ENCODE data around the gene SUCLG2.

SUCLG2 gene

GRCh38 chr3:67648701-67649100 lies 5.7 kb downstream of the SUCLG2 start:
- DNase-seq (ENCODE audit: low read depth), result no peak

- peak; percentile 13 for DNase-seq (ENCODE audit: low read depth)
Observed at GRCh38 chr3:67648229-67648628, 6.2 kb downstream of the SUCLG2 start.

- peak; percentile 98 for DNase-seq (ENCODE audit: low read depth)
Observed at GRCh38 chr3:67647390-67647878, 7.0 kb downstream of the SUCLG2 start.

- peak; percentile 15 for DNase-seq (ENCODE audit: low read depth)
Observed at GRCh38 chr3:67646586-67647234, 7.7 kb downstream of the SUCLG2 start.

- no peak for DNase-seq (ENCODE audit: low read depth)
Observed at GRCh38 chr3:67644827-67645226, 9.6 kb downstream of the SUCLG2 start.

GRCh38 chr3:67642734-67643133 lies 11.7 kb downstream of the SUCLG2 start:
- DNase-seq (ENCODE audit: low read depth), result no peak

GRCh38 chr3:67642190-67642589 lies 12.2 kb downstream of the SUCLG2 start:
- no peak for DNase-seq (ENCODE audit: low read depth)

- no peak for DNase-seq (ENCODE audit: low read depth)
Observed at GRCh38 chr3:67641451-67641850, 13.0 kb downstream of the SUCLG2 start.

- DNase-seq (ENCODE audit: low read depth), result peak; percentile 18
Observed at GRCh38 chr3:67640023-67640660, 14.3 kb downstream of the SUCLG2 start.

- no peak for DNase-seq (ENCODE audit: low read depth)
Observed at GRCh38 chr3:67637255-67637900, 17.0 kb downstream of the SUCLG2 start.

GRCh38 chr3:67635806-67636205 lies 18.6 kb downstream of the SUCLG2 start:
- peak; percentile 8 for DNase-seq (ENCODE audit: low read depth)

- DNase-seq (ENCODE audit: low read depth), result peak; percentile 75
Observed at GRCh38 chr3:67635257-67635656, 19.2 kb downstream of the SUCLG2 start.

GRCh38 chr3:67630666-67631362 lies 23.6 kb downstream of the SUCLG2 start:
- DNase-seq (ENCODE audit: low read depth), result no peak

GRCh38 chr3:67624687-67625086 lies 29.7 kb downstream of the SUCLG2 start:
- no peak for DNase-seq (ENCODE audit: low read depth)

- no peak for DNase-seq (ENCODE audit: low read depth)
Observed at GRCh38 chr3:67624078-67624477, 30.3 kb downstream of the SUCLG2 start.

GRCh38 chr3:67622652-67623051 lies 31.8 kb downstream of the SUCLG2 start:
- DNase-seq (ENCODE audit: low read depth), result no peak

GRCh38 chr3:67620869-67621268 lies 33.5 kb downstream of the SUCLG2 start:
- DNase-seq (ENCODE audit: low read depth), result no peak

- DNase-seq (ENCODE audit: low read depth), result no peak
Observed at GRCh38 chr3:67619991-67620390, 34.4 kb downstream of the SUCLG2 start.

- no peak for DNase-seq (ENCODE audit: low read depth)
Observed at GRCh38 chr3:67617518-67617917, 36.9 kb downstream of the SUCLG2 start.

GRCh38 chr3:67616046-67616445 lies 38.4 kb downstream of the SUCLG2 start:
- DNase-seq (ENCODE audit: low read depth), result no peak

- DNase-seq (ENCODE audit: low read depth), result no peak
Observed at GRCh38 chr3:67614195-67614594, 40.2 kb downstream of the SUCLG2 start.

GRCh38 chr3:67610458-67610857 lies 44.0 kb downstream of the SUCLG2 start:
- peak; percentile 29 for DNase-seq (ENCODE audit: low read depth)

GRCh38 chr3:67609709-67610108 lies 44.7 kb downstream of the SUCLG2 start:
- no peak for DNase-seq (ENCODE audit: low read depth)

Data from HS-5 (cell line).